Right forelimb (tissue), 1 donor: Measurements from ENCODE around the gene RPS6KA3.
"Not testable (repeated sequence)": the region's sequence is repeated elsewhere in the genome, so short reads cannot be mapped to it uniquely, and the experiment has no call there.

Experiments
- DNase-seq: peaks from one replicate; pipeline ENCODE4 v3.0.0-alpha.2; 2018

RPS6KA3 gene

GRCh38 chrX:20140420-20140819 lies 126.3 kb downstream of the RPS6KA3 start:
- no peak for DNase-seq

- DNase-seq: no peak
Observed at GRCh38 chrX:20139966-20140365, 126.7 kb downstream of the RPS6KA3 start.

- no peak for DNase-seq
Observed at GRCh38 chrX:20135944-20136343, 130.8 kb downstream of the RPS6KA3 start.

- no peak for DNase-seq
Observed at GRCh38 chrX:20132666-20133065, 134.0 kb downstream of the RPS6KA3 start.

GRCh38 chrX:20130357-20130756 lies 136.4 kb downstream of the RPS6KA3 start:
- DNase-seq: no peak

- DNase-seq: no peak
Observed at GRCh38 chrX:20129547-20129946, 137.2 kb downstream of the RPS6KA3 start.

- DNase-seq: no peak
Observed at GRCh38 chrX:20128670-20129069, 138.0 kb downstream of the RPS6KA3 start.

- not testable (repeated sequence) for DNase-seq
Observed at GRCh38 chrX:20127440-20127839, 139.3 kb downstream of the RPS6KA3 start.

- DNase-seq: not testable (repeated sequence)
Observed at GRCh38 chrX:20126833-20127232, 139.9 kb downstream of the RPS6KA3 start.

GRCh38 chrX:20124964-20125363 lies 141.7 kb downstream of the RPS6KA3 start:
- no peak for DNase-seq

GRCh38 chrX:20118065-20118824 lies 148.5 kb downstream of the RPS6KA3 start:
- DNase-seq: no peak

- no peak for DNase-seq
Observed at GRCh38 chrX:20116577-20117240, 150.0 kb downstream of the RPS6KA3 start, which contains the start of gene MAP7D2. Gene MAP7D2, minus strand, starts transcription at chrX:20116907. Its CDS starts 28 bp downstream, at chrX:20116879.

GRCh38 chrX:20116087-20116576 lies 150.6 kb downstream of the RPS6KA3 start:
- DNase-seq: no peak

GRCh38 chrX:20112022-20112774 lies 154.5 kb downstream of the RPS6KA3 start:
- no peak for DNase-seq

- DNase-seq: no peak
Observed at GRCh38 chrX:20111271-20111670, 155.4 kb downstream of the RPS6KA3 start.

- no peak for DNase-seq
Observed at GRCh38 chrX:20101934-20102581, 164.7 kb downstream of the RPS6KA3 start.
